GM23338 (cell line): ENCODE results near the gene CNOT1. TPM values are rescaled to one million over a fixed set of nuclear protein-coding genes. Genes with fewer than 3 reads are reported as not detected.

ENCODE experiments used
- ATAC-seq: fragments of 200-7000 bp; cut with Tn5 transposase; 3 replicates; pipeline ENCODE4 v1.9.1; 2020
- DNase-seq: peaks from one replicate; pipeline ENCODE4 v3.0.0-alpha.2; 2015; ENCODE audit warnings: low spot score
- H2AFZ ChIP-seq: fragments of 200-600 bp; sonication (generic); 2 replicates; pipeline ENCODE4 v1.8.0; 2016; ENCODE audit warnings: antibody characterized with exemption, mild to moderate bottlenecking, moderate library complexity
- H3F3A ChIP-seq: fragments of 200-600 bp; sonication (generic); replicated peaks from 2 replicates; pipeline ENCODE4 v1.8.0; 2017; ENCODE audit warnings: antibody characterized with exemption, mixed run types, low read depth
- H3K27ac ChIP-seq: fragments of 200-600 bp; sonication (generic); 2 replicates; pipeline ENCODE4 v1.6.1; 2016; ENCODE audit warnings: low read depth
- H3K27me3 ChIP-seq: fragments of 200-600 bp; sonication (generic); 2 replicates; pipeline ENCODE4 v1.8.0; 2016; ENCODE audit warnings: mild to moderate bottlenecking, mixed run types, moderate library complexity; ENCODE audit not compliant: insufficient read depth
- H3K36me3 ChIP-seq: fragments of 200-600 bp; sonication (generic); 2 replicates; pipeline ENCODE4 v1.8.0; 2016; ENCODE audit warnings: mild to moderate bottlenecking; ENCODE audit not compliant: insufficient read depth
- H3K4me1 ChIP-seq: fragments of 200-600 bp; sonication (generic); 2 replicates; pipeline ENCODE4 v1.8.0; 2016; ENCODE audit warnings: mild to moderate bottlenecking, moderate library complexity; ENCODE audit not compliant: insufficient read depth
- H3K4me2 ChIP-seq: fragments of 200-600 bp; sonication (generic); 2 replicates; pipeline ENCODE4 v1.7.1; 2017; ENCODE audit warnings: mixed run types
- H3K4me3 ChIP-seq: fragments of 200-600 bp; sonication (generic); 2 replicates; pipeline ENCODE4 v1.6.1; 2016; ENCODE audit warnings: mixed run types
- H3K79me2 ChIP-seq: fragments of 200-600 bp; sonication (generic); replicated peaks from 2 replicates; pipeline ENCODE4 v1.8.0; 2017; ENCODE audit warnings: mild to moderate bottlenecking; ENCODE audit not compliant: insufficient read depth
- H3K9me2 ChIP-seq: fragments of 200-600 bp; sonication (generic); 2 replicates; pipeline ENCODE4 v1.8.0; 2017; ENCODE audit not compliant: insufficient read depth
- H4K20me1 ChIP-seq: fragments of 200-600 bp; sonication (generic); replicated peaks from 2 replicates; pipeline ENCODE4 v1.8.0; 2017; ENCODE audit warnings: mild to moderate bottlenecking; ENCODE audit not compliant: insufficient read depth
- H3K27ac Mint-ChIP-seq: 2 replicates; pipeline ENCODE4 v1.8.0; 2020; ENCODE audit warnings: inconsistent platforms, mild to moderate bottlenecking, moderate library complexity, mixed read lengths
- H3K27me3 Mint-ChIP-seq: 3 replicates; pipeline ENCODE4 v1.8.0; 2022; ENCODE audit warnings: low read depth, mild to moderate bottlenecking, moderate library complexity, mixed read lengths, inconsistent platforms; ENCODE audit not compliant: insufficient read depth, poor library complexity
- H3K36me3 Mint-ChIP-seq: 3 replicates; pipeline ENCODE4 v1.8.0; 2021; ENCODE audit warnings: low read depth, mild to moderate bottlenecking, inconsistent platforms, moderate library complexity, mixed read lengths
- H3K4me1 Mint-ChIP-seq: 3 replicates; pipeline ENCODE4 v1.8.0; 2020; ENCODE audit warnings: mild to moderate bottlenecking, inconsistent platforms, mixed read lengths
- H3K4me3 Mint-ChIP-seq: 3 replicates; pipeline ENCODE4 v1.8.0; 2021; ENCODE audit warnings: moderate library complexity, mild to moderate bottlenecking, inconsistent platforms, mixed read lengths
- H3K9me3 Mint-ChIP-seq: 3 replicates; pipeline ENCODE4 v1.8.0; 2020; ENCODE audit warnings: moderate library complexity, mild to moderate bottlenecking, inconsistent platforms, mixed read lengths
- CREB1 ChIP-seq: fragments of 250-450 bp; sonication (Bioruptor Pico); IDR thresholded peaks from 2 replicates; pipeline ENCODE4 v1.5.0; 2020; ENCODE audit warnings: low read depth, mild to moderate bottlenecking, moderate library complexity
- CTCF ChIP-seq, 2 experiments: fragments of 200-600 bp in 1 of 2; sonication (generic) in 1 of 2; conservative IDR thresholded peaks; 2 replicates each; pipeline versions ENCODE4 v1.5.1 to v1.6.1; 2016 to 2017; ENCODE audit warnings: antibody characterized with exemption in 2 of 2, low read depth in 2 of 2, mild to moderate bottlenecking in 2 of 2, moderate library complexity in 1 of 2
- ETS1 ChIP-seq: IDR thresholded peaks from 2 replicates; pipeline ENCODE4 v1.6.1; 2016; ENCODE audit warnings: antibody characterized with exemption
- EZH2 ChIP-seq: fragments of 200-600 bp; sonication (generic); IDR thresholded peaks from one replicate; pipeline ENCODE4 v1.8.0; 2017; ENCODE audit warnings: antibody characterized with exemption, mild to moderate bottlenecking, low read depth; ENCODE audit not compliant: unreplicated experiment
- EZH2phosphoT487 ChIP-seq: fragments of 200-600 bp; sonication (generic); IDR thresholded peaks from one replicate; pipeline ENCODE4 v1.8.1; 2018; ENCODE audit warnings: antibody characterized with exemption; ENCODE audit not compliant: unreplicated experiment
- JUNB ChIP-seq: IDR thresholded peaks from one replicate; pipeline ENCODE4 v1.6.1; 2016; ENCODE audit warnings: antibody characterized with exemption; ENCODE audit not compliant: unreplicated experiment
- NANOG ChIP-seq: IDR thresholded peaks from 2 replicates; pipeline ENCODE4 v1.6.1; 2016; ENCODE audit warnings: antibody characterized with exemption, borderline replicate concordance
- POLR2AphosphoS5 ChIP-seq: IDR thresholded peaks from 2 replicates; pipeline ENCODE4 v1.6.1; 2016; ENCODE audit warnings: antibody characterized with exemption, low read depth
- REST ChIP-seq: IDR thresholded peaks from one replicate; pipeline ENCODE4 v1.6.1; 2018; ENCODE audit warnings: antibody characterized with exemption; ENCODE audit not compliant: unreplicated experiment
- STAT1 ChIP-seq: IDR thresholded peaks from one replicate; pipeline ENCODE4 v1.6.1; 2016; ENCODE audit warnings: antibody characterized with exemption; ENCODE audit not compliant: unreplicated experiment
- ZNF114 ChIP-seq: fragments of 250-450 bp; sonication (Bioruptor Pico); IDR thresholded peaks from 2 replicates; pipeline ENCODE4 v1.5.0; 2020; ENCODE audit warnings: mild to moderate bottlenecking, moderate library complexity
- ZNF331 ChIP-seq: fragments of 250-450 bp; sonication (Bioruptor Pico); IDR thresholded peaks from 2 replicates; pipeline ENCODE4 v1.5.0; 2020; ENCODE audit warnings: low read depth, mild to moderate bottlenecking, moderate library complexity
- ZNF462 ChIP-seq: fragments of 250-450 bp; sonication (Bioruptor Pico); IDR thresholded peaks from 2 replicates; pipeline ENCODE4 v1.5.0; 2020; ENCODE audit warnings: mild to moderate bottlenecking, moderate library complexity
- polyA plus RNA-seq: library from polyadenylated mRNA; unstranded; fragments of >200 nt; fragmentation: Nextera tagmentation; extraction: Ambion mirVana; gene quantifications from 2 replicates; pipeline ENCODE4 v1.2.1, GENCODE V29; 2016
- total RNA-seq: library from RNA; depleted of rRNA; stranded (reverse); fragments of >200 nt; shearing (Covaris generic); gene quantifications from 2 replicates; pipeline ENCODE4 v1.2.3, GENCODE V29; 2014

CNOT1 gene
- total and polyA plus RNA-seq, 2 experiments from 2014 or later, result 59.2 to 298 TPM

- Mint-ChIP-seq H3K27me3 (peaks cover 7% of the 10 kb centered on the region), H3K27ac (no peak overlapping the region), H3K9me3 (no peaks in the 10 kb centered on the region), H3K4me3 (no peak overlapping the region), H3K4me1 (no peaks in the 10 kb centered on the region), H3K36me3 (peaks cover 46% of the 10 kb centered on the region)
- Histone ChIP-seq H3K4me3 (no peak overlapping the region), H3K4me2 (no peak overlapping the region), H3K79me2 (peaks cover 100% of the 10 kb centered on the region), H3F3A (peaks cover 6% of the 10 kb centered on the region; the same call in 1 of the 2 replicates), H4K20me1 (peaks cover 73% of the 10 kb centered on the region), H3K9me2 (no peaks in the 10 kb centered on the region), H3K4me1 (no peaks in the 10 kb centered on the region), H3K36me3 (peaks cover 18% of the 10 kb centered on the region; the same call in 1 of the 2 replicates), H3K27me3 (no peaks in the 10 kb centered on the region), H3K27ac (no peak overlapping the region), H2AFZ (no peak overlapping the region)
- DNase-seq, result no peak
- TF ChIP-seq CTCF (conservative IDR thresholded peaks at IDR 0.05; ENCODE audit: low read depth in 2 of 2) (no peak), ZNF331 (CRISPR knock-in tag) (no peak), ZNF462 (CRISPR knock-in tag) (no peak), ZNF114 (CRISPR knock-in tag) (no peak), JUNB (no peak), STAT1 (no peak), ETS1 (no peak), POLR2AphosphoS5 (no peak), EZH2 (no peak), NANOG (no peak), EZH2phosphoT487 (no peak), REST (no peak), CREB1 (CRISPR knock-in tag) (no peak)
- no peak for ATAC-seq
Measured at GRCh38 chr16:58615280-58615679, 14.3 kb downstream of the CNOT1 start.
